ENCODE results near the gene ICOS.

DNA sequence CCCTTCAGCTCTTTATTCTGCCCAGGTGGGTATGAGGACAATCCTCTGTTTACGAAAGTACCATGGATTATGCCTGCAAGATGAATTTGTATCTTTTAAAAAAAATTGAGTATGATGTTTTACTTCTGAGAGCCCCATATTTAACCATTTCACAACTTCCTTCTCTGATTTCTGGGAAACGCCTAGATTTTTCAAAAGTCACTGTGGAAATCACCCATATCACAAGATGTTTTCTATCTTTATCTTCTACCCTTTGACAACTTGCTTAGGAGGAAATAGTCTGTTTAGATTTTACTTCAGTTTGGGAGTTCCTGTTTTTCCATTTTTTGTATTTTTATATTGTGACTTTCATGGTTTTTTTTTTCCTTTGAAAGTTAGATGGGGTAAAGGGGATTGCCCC is 53.0 kb downstream of the ICOS start:
- TF ChIP-seq, protein P1, sequence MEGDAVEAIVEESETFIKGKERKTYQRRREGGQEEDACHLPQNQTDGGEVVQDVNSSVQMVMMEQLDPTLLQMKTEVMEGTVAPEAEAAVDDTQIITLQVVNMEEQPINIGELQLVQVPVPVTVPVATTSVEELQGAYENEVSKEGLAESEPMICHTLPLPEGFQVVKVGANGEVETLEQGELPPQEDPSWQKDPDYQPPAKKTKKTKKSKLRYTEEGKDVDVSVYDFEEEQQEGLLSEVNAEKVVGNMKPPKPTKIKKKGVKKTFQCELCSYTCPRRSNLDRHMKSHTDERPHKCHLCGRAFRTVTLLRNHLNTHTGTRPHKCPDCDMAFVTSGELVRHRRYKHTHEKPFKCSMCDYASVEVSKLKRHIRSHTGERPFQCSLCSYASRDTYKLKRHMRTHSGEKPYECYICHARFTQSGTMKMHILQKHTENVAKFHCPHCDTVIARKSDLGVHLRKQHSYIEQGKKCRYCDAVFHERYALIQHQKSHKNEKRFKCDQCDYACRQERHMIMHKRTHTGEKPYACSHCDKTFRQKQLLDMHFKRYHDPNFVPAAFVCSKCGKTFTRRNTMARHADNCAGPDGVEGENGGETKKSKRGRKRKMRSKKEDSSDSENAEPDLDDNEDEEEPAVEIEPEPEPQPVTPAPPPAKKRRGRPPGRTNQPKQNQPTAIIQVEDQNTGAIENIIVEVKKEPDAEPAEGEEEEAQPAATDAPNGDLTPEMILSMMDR (IDR thresholded peaks at IDR 0.05 in 2 of 3, conservative IDR thresholded peaks at IDR 0.05 in 1 of 3; ENCODE audit: control insufficient read depth in 2 of 3, extremely low read depth in 1 of 3, insufficient read depth in 1 of 3, low read depth in 3 of 3, low read length in 3 of 3) = no peak
- TF ChIP-seq POLR2A (IDR thresholded peaks at IDR 0.05; ENCODE audit: low read depth, low read length) = no peak
- TF ChIP-seq ZSCAN29 (IDR thresholded peaks at IDR 0.05) = no peak
- no peak for TF ChIP-seq SMC3 (IDR thresholded peaks at IDR 0.05; ENCODE audit: borderline replicate concordance, low read length)
- TF ChIP-seq NFYB (IDR thresholded peaks at IDR 0.05; ENCODE audit: insufficient read depth, low read depth, low read length) = no peak
- no peak for TF ChIP-seq FOS (IDR thresholded peaks at IDR 0.05; ENCODE audit: borderline replicate concordance, extremely low read depth, insufficient read length)

Measured in GM12878 (cell line).